ENCODE results near the gene ATL2.

ATL2 gene

GRCh38 chr2:38254796-38255195 lies 122.3 kb downstream of the ATL2 start:
- 94% methylated on average over 2 of the region's 5 CpGs for WGBS (ENCODE audit: insufficient coverage)
- Histone ChIP-seq H3K36me3 (ENCODE audit: control insufficient read depth in 4 of 4, insufficient read depth in 4 of 4, low read length in 3 of 4) (no peaks in the 10 kb centered on the region), H3K27ac (ENCODE audit: insufficient read depth in 1 of 2, low read depth in 1 of 2, low read length in 2 of 2, poor library complexity in 1 of 2, severe bottlenecking in 2 of 2) (no peak overlapping the region), H3K27me3 (replicated peaks in 2 of 5; ENCODE audit: control insufficient read depth in 4 of 5, insufficient read depth in 5 of 5, low read length in 4 of 5) (no peaks in the 10 kb centered on the region), H3K9me3 (ENCODE audit: control extremely low read depth in 1 of 5, control insufficient read depth in 4 of 5, insufficient read depth in 2 of 5, low read depth in 1 of 5, low read length in 4 of 5) (no peaks in the 10 kb centered on the region), H3K4me3 (ENCODE audit: control insufficient read depth in 1 of 7, extremely low read depth in 1 of 7, insufficient read depth in 4 of 7, low read depth in 2 of 7, low read length in 6 of 7) (no peak overlapping the region), H3K4me1 (ENCODE audit: control extremely low read depth in 1 of 4, control insufficient read depth in 4 of 4, insufficient read depth in 4 of 4, low read length in 3 of 4) (no peaks in the 10 kb centered on the region)
- no peak for DNase-seq
- ChIA-PET CTCF (no interaction called here), POLR2A (no interaction called here)

GRCh38 chr2:38251940-38252339 lies 125.1 kb downstream of the ATL2 start:
- ChIA-PET POLR2A (no interaction called here), CTCF (no interaction called here)
- no CpG with 5 or more reads among the region's 1 CpG for WGBS (ENCODE audit: insufficient coverage)
- Histone ChIP-seq H3K27me3 (replicated peaks in 2 of 5; ENCODE audit: control insufficient read depth in 4 of 5, insufficient read depth in 5 of 5, low read length in 4 of 5) (no peaks in the 10 kb centered on the region), H3K9me3 (ENCODE audit: control extremely low read depth in 1 of 5, control insufficient read depth in 4 of 5, insufficient read depth in 2 of 5, low read depth in 1 of 5, low read length in 4 of 5) (no peaks in the 10 kb centered on the region), H3K4me1 (ENCODE audit: control extremely low read depth in 1 of 4, control insufficient read depth in 4 of 4, insufficient read depth in 4 of 4, low read length in 3 of 4) (no peaks in the 10 kb centered on the region), H3K27ac (ENCODE audit: insufficient read depth in 1 of 2, low read depth in 1 of 2, low read length in 2 of 2, poor library complexity in 1 of 2, severe bottlenecking in 2 of 2) (no peak overlapping the region), H3K4me3 (ENCODE audit: control insufficient read depth in 1 of 7, extremely low read depth in 1 of 7, insufficient read depth in 4 of 7, low read depth in 2 of 7, low read length in 6 of 7) (no peak overlapping the region), H3K36me3 (ENCODE audit: control insufficient read depth in 4 of 4, insufficient read depth in 4 of 4, low read length in 3 of 4) (no peaks in the 10 kb centered on the region)
- no peak for DNase-seq

GRCh38 chr2:38248707-38249106 lies 128.4 kb downstream of the ATL2 start:
- no peak overlapping the region for H3K27ac ChIP-seq (ENCODE audit: insufficient read depth in 1 of 2, low read depth in 1 of 2, low read length in 2 of 2, poor library complexity in 1 of 2, severe bottlenecking in 2 of 2)
- no CpG with 5 or more reads among the region's 2 CpGs for WGBS (ENCODE audit: insufficient coverage)
- H3K4me1 ChIP-seq (ENCODE audit: control extremely low read depth in 1 of 4, control insufficient read depth in 4 of 4, insufficient read depth in 4 of 4, low read length in 3 of 4), result no peaks in the 10 kb centered on the region
- POLR2A ChIA-PET, result no interaction called here
- no peak for DNase-seq
- CTCF ChIA-PET, result interaction anchor here (0.6 kb wide), 1 partner anchor 12 kb away, joined by 3 read pairs; no protein-coding TSS in a partner anchor
- H3K27me3 ChIP-seq (replicated peaks in 2 of 5; ENCODE audit: control insufficient read depth in 4 of 5, insufficient read depth in 5 of 5, low read length in 4 of 5), result peaks cover 0 to 2% (median 0%) of the 10 kb centered on the region in 5 experiments
- H3K9me3 ChIP-seq (ENCODE audit: control extremely low read depth in 1 of 5, control insufficient read depth in 4 of 5, insufficient read depth in 2 of 5, low read depth in 1 of 5, low read length in 4 of 5), result no peaks in the 10 kb centered on the region
- no peak overlapping the region for H3K4me3 ChIP-seq (ENCODE audit: control insufficient read depth in 1 of 7, extremely low read depth in 1 of 7, insufficient read depth in 4 of 7, low read depth in 2 of 7, low read length in 6 of 7)
- H3K36me3 ChIP-seq (ENCODE audit: control insufficient read depth in 4 of 4, insufficient read depth in 4 of 4, low read length in 3 of 4), result no peaks in the 10 kb centered on the region

GRCh38 chr2:38248255-38248654 lies 128.8 kb downstream of the ATL2 start:
- ChIA-PET CTCF (interaction anchor here (0.6 kb wide), 1 partner anchor 12 kb away, joined by 3 read pairs; no protein-coding TSS in a partner anchor), POLR2A (no interaction called here)
- H3K27ac ChIP-seq (ENCODE audit: insufficient read depth in 1 of 2, low read depth in 1 of 2, low read length in 2 of 2, poor library complexity in 1 of 2, severe bottlenecking in 2 of 2), result no peak overlapping the region
- WGBS (ENCODE audit: insufficient coverage), result 92% methylated on average over 3 of the region's 4 CpGs
- H3K4me1 ChIP-seq (ENCODE audit: control extremely low read depth in 1 of 4, control insufficient read depth in 4 of 4, insufficient read depth in 4 of 4, low read length in 3 of 4), result no peaks in the 10 kb centered on the region
- no peak for DNase-seq
- H3K4me3 ChIP-seq (ENCODE audit: control insufficient read depth in 1 of 7, extremely low read depth in 1 of 7, insufficient read depth in 4 of 7, low read depth in 2 of 7, low read length in 6 of 7), result no peak overlapping the region
- no peaks in the 10 kb centered on the region for H3K36me3 ChIP-seq (ENCODE audit: control insufficient read depth in 4 of 4, insufficient read depth in 4 of 4, low read length in 3 of 4)
- H3K27me3 ChIP-seq (replicated peaks in 2 of 5; ENCODE audit: control insufficient read depth in 4 of 5, insufficient read depth in 5 of 5, low read length in 4 of 5), result peaks cover 0 to 2% (median 0%) of the 10 kb centered on the region in 5 experiments
- no peaks in the 10 kb centered on the region for H3K9me3 ChIP-seq (ENCODE audit: control extremely low read depth in 1 of 5, control insufficient read depth in 4 of 5, insufficient read depth in 2 of 5, low read depth in 1 of 5, low read length in 4 of 5)

- CTCF ChIA-PET, result interaction anchor here (1.3 kb wide), 1 partner anchor 10 kb away, joined by 4 read pairs; no protein-coding TSS in a partner anchor
- WGBS (ENCODE audit: insufficient coverage), result 100% methylated on average over 2 of the region's 3 CpGs
- POLR2A ChIA-PET, result no interaction called here
Measured at GRCh38 chr2:38246105-38246504, 131.0 kb downstream of the ATL2 start.

GRCh38 chr2:38245114-38245641 lies 131.9 kb downstream of the ATL2 start:
- Histone ChIP-seq H3K27ac (ENCODE audit: insufficient read depth in 1 of 2, low read depth in 1 of 2, low read length in 2 of 2, poor library complexity in 1 of 2, severe bottlenecking in 2 of 2) (no peak overlapping the region), H3K36me3 (ENCODE audit: control insufficient read depth in 4 of 4, insufficient read depth in 4 of 4, low read length in 3 of 4) (no peaks in the 10 kb centered on the region), H3K27me3 (replicated peaks in 2 of 5; ENCODE audit: control insufficient read depth in 4 of 5, insufficient read depth in 5 of 5, low read length in 4 of 5) (peaks cover 0 to 5% (median 0%) of the 10 kb centered on the region in 5 experiments), H3K4me1 (ENCODE audit: control extremely low read depth in 1 of 4, control insufficient read depth in 4 of 4, insufficient read depth in 4 of 4, low read length in 3 of 4) (no peaks in the 10 kb centered on the region), H3K9me3 (ENCODE audit: control extremely low read depth in 1 of 5, control insufficient read depth in 4 of 5, insufficient read depth in 2 of 5, low read depth in 1 of 5, low read length in 4 of 5) (no peaks in the 10 kb centered on the region), H3K4me3 (ENCODE audit: control insufficient read depth in 1 of 7, extremely low read depth in 1 of 7, insufficient read depth in 4 of 7, low read depth in 2 of 7, low read length in 6 of 7) (no peak overlapping the region)
- 87% methylated on average over 5 of the region's 5 CpGs for WGBS (ENCODE audit: insufficient coverage)
- POLR2A ChIA-PET, result no interaction called here
- no peak for DNase-seq
- CTCF ChIA-PET, result interaction anchor here (0.6 kb wide), 1 partner anchor 73 kb away, joined by 3 read pairs; no protein-coding TSS in a partner anchor

More at GRCh38 chr2:38246105-38246504, 131.0 kb downstream of the ATL2 start:
- Histone ChIP-seq H3K9me3 (ENCODE audit: control extremely low read depth in 1 of 5, control insufficient read depth in 4 of 5, insufficient read depth in 2 of 5, low read depth in 1 of 5, low read length in 4 of 5) (no peaks in the 10 kb centered on the region), H3K36me3 (ENCODE audit: control insufficient read depth in 4 of 4, insufficient read depth in 4 of 4, low read length in 3 of 4) (no peaks in the 10 kb centered on the region), H3K27me3 (replicated peaks in 2 of 5; ENCODE audit: control insufficient read depth in 4 of 5, insufficient read depth in 5 of 5, low read length in 4 of 5) (peaks cover 0 to 2% (median 0%) of the 10 kb centered on the region in 5 experiments), H3K4me3 (ENCODE audit: control insufficient read depth in 1 of 7, extremely low read depth in 1 of 7, insufficient read depth in 4 of 7, low read depth in 2 of 7, low read length in 6 of 7) (no peak overlapping the region), H3K27ac (ENCODE audit: insufficient read depth in 1 of 2, low read depth in 1 of 2, low read length in 2 of 2, poor library complexity in 1 of 2, severe bottlenecking in 2 of 2) (no peak overlapping the region), H3K4me1 (ENCODE audit: control extremely low read depth in 1 of 4, control insufficient read depth in 4 of 4, insufficient read depth in 4 of 4, low read length in 3 of 4) (no peaks in the 10 kb centered on the region)
- DNase-seq, result no peak

GRCh38 chr2:38244301-38244700 lies 132.8 kb downstream of the ATL2 start:
- POLR2A ChIA-PET, result no interaction called here
- WGBS (ENCODE audit: insufficient coverage), result 97% methylated on average over 7 of the region's 8 CpGs
- Histone ChIP-seq H3K9me3 (ENCODE audit: control extremely low read depth in 1 of 5, control insufficient read depth in 4 of 5, insufficient read depth in 2 of 5, low read depth in 1 of 5, low read length in 4 of 5) (no peaks in the 10 kb centered on the region), H3K4me3 (ENCODE audit: control insufficient read depth in 1 of 7, extremely low read depth in 1 of 7, insufficient read depth in 4 of 7, low read depth in 2 of 7, low read length in 6 of 7) (no peak overlapping the region), H3K27ac (ENCODE audit: insufficient read depth in 1 of 2, low read depth in 1 of 2, low read length in 2 of 2, poor library complexity in 1 of 2, severe bottlenecking in 2 of 2) (no peak overlapping the region), H3K36me3 (ENCODE audit: control insufficient read depth in 4 of 4, insufficient read depth in 4 of 4, low read length in 3 of 4) (no peaks in the 10 kb centered on the region), H3K4me1 (ENCODE audit: control extremely low read depth in 1 of 4, control insufficient read depth in 4 of 4, insufficient read depth in 4 of 4, low read length in 3 of 4) (no peaks in the 10 kb centered on the region), H3K27me3 (replicated peaks in 2 of 5; ENCODE audit: control insufficient read depth in 4 of 5, insufficient read depth in 5 of 5, low read length in 4 of 5) (peaks cover 0 to 6% (median 0%) of the 10 kb centered on the region in 5 experiments)
- DNase-seq, result no peak
- CTCF ChIA-PET, result no interaction called here

All from common myeloid progenitor, CD34-positive (primary cell).